CD4-positive, alpha-beta T cell treated with Interleukin-4 for 4 hours (primary cell): ENCODE results near the gene SYT1.

Experiments
- DNase-seq: peaks from one replicate; pipeline ENCODE4 v3.0.0-alpha.2; 2020

The SYT1 gene

DNA sequence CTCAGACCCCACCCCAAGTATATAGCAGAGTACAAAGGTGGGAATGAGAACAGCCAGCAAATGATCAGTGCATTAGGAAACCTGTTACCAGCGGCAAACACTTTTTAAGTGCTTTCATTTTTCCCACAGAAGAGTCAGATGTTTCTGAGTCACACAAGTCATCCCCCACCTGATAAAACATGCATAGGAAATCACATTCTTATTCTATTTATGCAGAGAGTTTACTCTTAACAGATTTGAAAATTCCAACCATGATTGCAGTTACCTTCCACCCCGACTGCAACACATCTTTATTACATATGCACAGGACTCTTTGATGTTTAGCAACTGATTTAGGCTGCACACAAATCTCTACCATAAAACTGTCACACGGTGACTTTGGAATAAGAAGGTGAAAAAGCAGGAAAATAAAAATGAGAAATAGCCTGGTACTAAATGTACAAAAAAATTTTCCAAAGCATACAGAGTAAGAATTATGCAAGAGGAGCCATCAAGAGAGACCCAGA is 589.8 kb downstream of the SYT1 start:
- no peak for DNase-seq

DNA sequence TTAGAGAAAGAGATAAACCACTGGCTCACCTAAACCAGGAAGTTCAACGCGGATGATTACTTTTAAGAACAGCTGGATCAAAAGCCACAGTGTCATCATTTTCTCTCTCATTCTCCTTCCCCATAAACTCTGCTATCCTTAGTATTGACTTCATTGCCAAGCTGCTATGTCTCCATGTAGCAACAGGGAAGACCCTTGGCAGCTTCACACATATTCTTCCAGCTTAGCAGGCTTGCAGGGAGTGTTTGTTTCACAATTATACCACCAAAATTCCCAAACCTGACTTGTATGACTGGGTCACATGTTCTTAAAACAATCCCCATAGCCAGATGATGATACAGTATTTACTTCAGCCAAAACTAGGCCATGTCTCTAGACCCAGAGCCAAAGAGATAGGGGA is 590.7 kb downstream of the SYT1 start:
- DNase-seq: no peak

DNA sequence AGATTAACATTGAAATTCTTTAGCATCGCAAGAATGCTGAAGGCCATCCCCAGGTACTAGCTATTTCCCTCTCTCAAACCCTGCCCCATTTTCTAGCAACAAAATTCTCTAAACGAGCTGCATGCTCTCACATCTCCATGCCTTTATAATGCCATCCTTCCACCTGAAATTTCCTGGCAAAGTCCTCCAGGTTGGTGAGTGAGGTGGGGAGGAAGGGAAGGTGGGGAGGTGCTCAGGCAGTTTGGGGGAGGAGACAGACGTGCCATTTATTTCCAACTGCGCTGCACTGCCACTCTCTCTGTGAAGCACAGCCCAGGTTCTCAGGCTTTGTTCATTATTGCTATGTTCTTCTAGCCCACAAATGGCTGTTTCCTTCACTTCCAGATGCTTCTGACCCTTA is 617.7 kb downstream of the SYT1 start:
- DNase-seq: no peak

DNA sequence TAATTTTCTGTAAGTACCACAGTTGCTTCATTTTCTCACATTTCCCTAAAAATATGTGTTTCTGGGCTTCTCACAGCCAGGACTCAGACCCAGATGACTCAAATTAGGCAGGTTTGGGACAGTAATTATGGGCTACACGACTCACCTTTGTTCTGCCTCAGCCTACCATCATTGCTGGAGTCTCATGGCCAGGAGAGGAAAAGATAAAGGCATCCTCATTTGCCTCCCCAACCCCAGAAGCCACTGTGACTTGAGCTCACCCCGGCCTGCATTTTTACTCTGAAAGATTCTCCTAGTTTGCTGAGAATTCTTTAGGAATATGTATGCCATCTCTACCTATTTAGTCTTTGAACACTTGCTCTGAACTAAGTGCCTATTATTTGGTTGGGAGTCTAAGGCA is 618.3 kb downstream of the SYT1 start:
- no peak for DNase-seq

DNA sequence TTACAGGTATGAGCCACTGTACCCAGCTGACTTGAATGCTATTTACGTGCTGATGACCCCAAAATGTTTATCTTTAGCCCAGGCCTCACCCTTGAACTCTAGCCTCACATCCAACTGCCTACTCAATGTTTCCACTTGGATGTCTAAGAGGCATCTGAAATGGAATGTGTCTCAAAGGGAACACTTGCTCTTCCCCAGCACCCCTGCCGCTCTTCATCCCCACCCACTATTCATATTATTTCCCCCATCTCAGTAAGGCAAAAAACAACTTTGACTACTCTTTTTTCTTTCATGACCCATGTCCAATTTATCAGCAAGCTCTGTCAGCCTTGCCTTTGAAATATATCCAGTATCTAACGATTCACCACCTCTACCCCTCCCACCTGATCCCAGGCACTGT is 621.6 kb downstream of the SYT1 start:
- DNase-seq: no peak

DNA sequence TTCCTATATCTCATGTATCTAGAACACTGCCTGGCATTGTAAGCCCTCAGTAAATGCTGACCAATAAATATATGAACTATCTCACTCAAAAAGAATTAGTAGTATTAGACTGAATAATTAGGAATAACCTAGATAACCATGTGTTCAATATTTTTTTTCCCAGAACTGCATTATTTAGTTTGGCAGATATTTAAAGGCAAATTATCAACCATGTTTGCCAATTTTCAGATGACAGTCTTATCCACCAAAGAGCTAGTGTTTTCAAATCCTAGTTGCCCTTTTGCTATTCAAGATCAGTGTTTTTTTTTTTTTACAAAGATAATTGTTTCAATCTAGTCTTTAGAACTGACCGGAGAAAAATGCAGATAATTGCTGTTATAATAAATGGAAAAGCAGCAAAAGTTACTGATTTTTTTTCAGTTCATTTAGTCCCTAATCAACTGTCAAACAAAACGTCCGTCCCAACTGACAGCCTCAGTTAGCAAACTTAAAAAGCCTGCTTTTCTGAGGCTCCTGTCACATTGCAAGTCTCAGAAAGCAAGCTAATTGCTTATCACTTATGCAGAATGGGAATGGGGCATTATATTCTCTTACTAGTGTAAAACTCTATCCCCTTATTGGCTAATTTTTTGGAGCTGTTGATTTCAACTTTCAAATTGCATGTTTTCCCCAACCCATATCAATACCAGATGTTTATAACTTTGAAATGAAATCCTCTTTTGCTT is 623.0 kb downstream of the SYT1 start:
- no peak for DNase-seq
